ENCODE measurements around the gene ABLIM3. TPM values are rescaled to one million over a fixed set of nuclear protein-coding genes. Genes with fewer than 3 reads are reported as not detected.
A peak's percentile ranks its signal among the peaks of the same experiment; 100 is the strongest.

Gene ABLIM3
- total RNA-seq, 2 donors from 2014 or later = 0.41 to 0.61 TPM

DNA sequence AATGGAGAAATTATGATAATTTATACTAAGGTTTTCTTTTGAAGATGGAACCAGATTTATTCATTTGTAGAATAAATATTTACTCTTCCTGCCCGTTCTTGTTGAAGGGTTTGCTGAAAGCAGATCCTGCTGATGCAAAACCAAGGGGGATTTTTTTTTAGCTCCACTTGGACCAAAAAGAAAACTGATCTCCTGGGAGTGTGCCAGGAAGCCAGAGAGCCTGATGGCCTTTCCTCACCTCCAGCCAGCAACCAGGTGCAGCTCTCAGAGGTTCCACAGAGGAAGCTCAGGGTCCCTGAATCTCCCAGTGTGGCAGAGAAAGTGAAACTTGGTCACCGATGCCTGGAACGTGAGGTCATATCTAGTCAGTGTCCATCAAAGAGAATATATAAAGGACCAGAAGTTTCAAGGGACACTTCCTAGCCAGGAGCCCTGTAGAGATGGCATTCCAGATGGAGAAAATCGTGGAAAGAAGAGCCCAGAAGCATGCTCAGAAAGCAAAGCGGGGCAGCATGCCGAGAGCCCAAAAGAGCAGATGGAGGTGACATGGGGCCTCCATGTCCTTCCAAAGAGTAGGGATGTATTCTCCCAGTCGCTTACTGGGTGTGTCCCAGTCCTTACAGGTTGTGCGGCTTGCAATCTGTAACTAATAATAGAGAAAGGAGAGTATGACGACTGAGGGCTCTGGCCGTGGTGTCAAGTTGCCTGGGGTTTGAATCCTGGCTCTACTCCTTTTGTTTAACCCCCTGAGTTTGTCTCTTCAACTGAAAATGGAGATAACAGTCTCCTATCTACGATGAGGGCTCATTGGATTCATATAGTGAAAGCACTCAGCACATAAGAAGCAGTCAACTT lies 142.6 kb downstream of the ABLIM3 start:
- H3K27ac Mint-ChIP-seq = no peak overlapping the region
- H3K4me1 Mint-ChIP-seq = no peaks in the 10 kb centered on the region
- H3K36me3 Mint-ChIP-seq (ENCODE audit: low read depth) = no peaks in the 10 kb centered on the region
- no peaks in the 10 kb centered on the region for H3K9me3 Mint-ChIP-seq
- H3K4me3 Mint-ChIP-seq = no peak overlapping the region
- ATAC-seq (replicated peaks) = no peak
- peaks cover 13% of the 10 kb centered on the region for H3K27me3 Mint-ChIP-seq

DNA sequence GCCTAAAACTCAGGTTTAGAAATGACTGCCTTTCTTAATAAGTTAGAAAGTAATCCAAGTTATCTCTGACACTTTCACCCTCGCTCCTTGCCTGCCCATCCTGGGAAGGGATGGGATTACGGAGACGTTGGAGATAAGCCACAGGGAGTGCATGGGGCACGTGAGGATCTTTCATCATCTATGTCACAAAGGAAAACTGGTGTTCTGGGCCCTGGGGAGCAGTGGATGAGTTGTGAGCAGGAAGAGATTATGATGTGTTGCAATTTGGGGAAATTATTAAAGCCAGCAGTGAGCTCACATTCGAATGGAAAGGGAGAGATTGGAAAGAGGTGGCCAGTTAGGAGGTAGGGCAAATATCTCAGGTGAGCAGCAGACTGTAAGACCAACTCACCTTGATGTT lies 143.2 kb downstream of the ABLIM3 start:
- Mint-ChIP-seq H3K9me3 (no peaks in the 10 kb centered on the region), H3K27ac (no peak overlapping the region), H3K4me3 (no peak overlapping the region), H3K36me3 (ENCODE audit: low read depth) (no peaks in the 10 kb centered on the region), H3K27me3 (peaks cover 13% of the 10 kb centered on the region), H3K4me1 (no peaks in the 10 kb centered on the region)
- no peak for ATAC-seq (replicated peaks)

- ATAC-seq (replicated peaks) = peak; percentile 94
- no peaks in the 10 kb centered on the region for H3K4me1 Mint-ChIP-seq
- no peaks in the 10 kb centered on the region for H3K36me3 Mint-ChIP-seq (ENCODE audit: low read depth)
- H3K27me3 Mint-ChIP-seq = peaks cover 9% of the 10 kb centered on the region
- no peak overlapping the region for H3K4me3 Mint-ChIP-seq
- no peaks in the 10 kb centered on the region for H3K9me3 Mint-ChIP-seq
- no peak overlapping the region for H3K27ac Mint-ChIP-seq
Measured at GRCh38 chr5:149285153-149285552, 143.9 kb downstream of the ABLIM3 start.

- no peak for ATAC-seq (replicated peaks)
- Mint-ChIP-seq H3K4me3 (no peak overlapping the region), H3K4me1 (no peaks in the 10 kb centered on the region), H3K27me3 (peaks cover 7% of the 10 kb centered on the region), H3K27ac (no peak overlapping the region), H3K36me3 (ENCODE audit: low read depth) (no peaks in the 10 kb centered on the region), H3K9me3 (no peaks in the 10 kb centered on the region)
Measured at GRCh38 chr5:149288436-149288835, 147.1 kb downstream of the ABLIM3 start.

- Mint-ChIP-seq H3K36me3 (ENCODE audit: low read depth) (no peaks in the 10 kb centered on the region), H3K9me3 (no peaks in the 10 kb centered on the region), H3K27me3 (peaks cover 7% of the 10 kb centered on the region), H3K27ac (no peak overlapping the region), H3K4me1 (no peaks in the 10 kb centered on the region), H3K4me3 (no peak overlapping the region)
- ATAC-seq (replicated peaks) = no peak
Measured at GRCh38 chr5:149289301-149289700, 148.0 kb downstream of the ABLIM3 start.

DNA sequence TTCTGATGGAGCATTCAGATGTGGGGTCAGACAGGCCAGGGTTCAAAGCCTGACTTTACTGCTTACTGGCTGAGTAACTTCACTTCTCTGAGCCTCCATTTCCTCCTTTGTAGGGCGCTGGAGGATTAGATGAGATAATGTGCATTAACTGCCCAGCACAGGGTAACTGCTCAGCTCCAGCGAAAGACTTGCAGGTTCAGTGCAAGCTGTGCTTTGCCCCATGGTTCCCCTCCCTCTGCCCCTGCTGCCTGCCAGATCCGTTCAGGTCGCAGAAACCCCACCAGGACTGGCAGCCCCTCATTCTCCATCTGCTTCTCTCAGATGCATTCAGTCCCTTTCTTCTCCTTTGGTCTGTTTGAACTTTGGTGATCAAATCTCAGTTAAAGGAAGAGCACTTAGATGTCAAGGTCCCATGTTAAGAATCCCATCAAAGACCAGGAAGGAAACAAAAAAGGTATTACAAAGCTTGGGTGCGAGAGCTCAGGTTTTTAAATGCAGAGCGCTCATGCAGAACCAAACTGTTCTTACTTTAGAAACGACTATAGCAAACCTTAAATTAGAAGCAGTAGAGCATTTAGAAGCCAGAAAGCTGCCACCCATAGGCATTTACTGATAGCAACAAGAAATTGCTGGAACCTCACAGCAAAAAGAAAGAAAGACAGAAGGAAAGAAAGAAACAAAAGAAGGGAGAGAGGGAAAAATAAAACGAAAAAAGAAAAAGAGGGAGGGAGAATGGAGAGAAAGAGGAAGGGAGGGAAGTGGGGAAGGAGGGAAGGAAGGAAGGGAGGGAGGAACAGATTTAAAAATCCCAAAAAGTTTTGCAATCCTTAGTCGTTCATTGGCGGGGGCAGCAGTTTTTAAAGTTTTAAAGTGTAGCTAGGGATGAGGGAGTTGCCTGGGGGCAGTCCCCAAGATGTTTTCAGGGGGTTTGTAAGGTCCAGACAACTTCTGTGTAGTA lies 153.9 kb downstream of the ABLIM3 start:
- Mint-ChIP-seq H3K27ac (no peak overlapping the region), H3K27me3 (peaks cover 16% of the 10 kb centered on the region), H3K4me3 (no peak overlapping the region), H3K9me3 (no peaks in the 10 kb centered on the region), H3K36me3 (ENCODE audit: low read depth) (no peaks in the 10 kb centered on the region), H3K4me1 (no peaks in the 10 kb centered on the region)
- ATAC-seq (replicated peaks) = no peak

GRCh38 chr5:149297340-149298025 lies 156.2 kb downstream of the ABLIM3 start:
- no peaks in the 10 kb centered on the region for H3K9me3 Mint-ChIP-seq
- ATAC-seq (replicated peaks) = no peak
- H3K4me1 Mint-ChIP-seq = no peaks in the 10 kb centered on the region
- peaks cover 12% of the 10 kb centered on the region for H3K27me3 Mint-ChIP-seq
- H3K4me3 Mint-ChIP-seq = no peak overlapping the region
- H3K36me3 Mint-ChIP-seq (ENCODE audit: low read depth) = no peaks in the 10 kb centered on the region
- H3K27ac Mint-ChIP-seq = no peak overlapping the region

GRCh38 chr5:149298163-149298562 lies 156.9 kb downstream of the ABLIM3 start:
- no peaks in the 10 kb centered on the region for H3K4me1 Mint-ChIP-seq
- H3K36me3 Mint-ChIP-seq (ENCODE audit: low read depth) = no peaks in the 10 kb centered on the region
- H3K9me3 Mint-ChIP-seq = no peaks in the 10 kb centered on the region
- peaks cover 12% of the 10 kb centered on the region for H3K27me3 Mint-ChIP-seq
- H3K27ac Mint-ChIP-seq = no peak overlapping the region
- ATAC-seq (replicated peaks) = no peak
- no peak overlapping the region for H3K4me3 Mint-ChIP-seq

GRCh38 chr5:149298842-149299404 lies 157.6 kb downstream of the ABLIM3 start:
- H3K27ac Mint-ChIP-seq = no peak overlapping the region
- peaks cover 15% of the 10 kb centered on the region for H3K27me3 Mint-ChIP-seq
- no peaks in the 10 kb centered on the region for H3K36me3 Mint-ChIP-seq (ENCODE audit: low read depth)
- no peaks in the 10 kb centered on the region for H3K4me1 Mint-ChIP-seq
- H3K9me3 Mint-ChIP-seq = no peaks in the 10 kb centered on the region
- no peak overlapping the region for H3K4me3 Mint-ChIP-seq
- no peak for ATAC-seq (replicated peaks)

- no peaks in the 10 kb centered on the region for H3K9me3 Mint-ChIP-seq
- H3K27ac Mint-ChIP-seq = no peak overlapping the region
- H3K36me3 Mint-ChIP-seq (ENCODE audit: low read depth) = no peaks in the 10 kb centered on the region
- H3K4me1 Mint-ChIP-seq = no peaks in the 10 kb centered on the region
- H3K27me3 Mint-ChIP-seq = peaks cover 18% of the 10 kb centered on the region
- H3K4me3 Mint-ChIP-seq = no peak overlapping the region
- ATAC-seq (replicated peaks) = no peak
Measured at GRCh38 chr5:149299451-149300054, 158.3 kb downstream of the ABLIM3 start.

GRCh38 chr5:149300441-149300840 lies 159.1 kb downstream of the ABLIM3 start:
- Mint-ChIP-seq H3K4me1 (no peaks in the 10 kb centered on the region), H3K27ac (no peak overlapping the region), H3K27me3 (peaks cover 15% of the 10 kb centered on the region)

DNA sequence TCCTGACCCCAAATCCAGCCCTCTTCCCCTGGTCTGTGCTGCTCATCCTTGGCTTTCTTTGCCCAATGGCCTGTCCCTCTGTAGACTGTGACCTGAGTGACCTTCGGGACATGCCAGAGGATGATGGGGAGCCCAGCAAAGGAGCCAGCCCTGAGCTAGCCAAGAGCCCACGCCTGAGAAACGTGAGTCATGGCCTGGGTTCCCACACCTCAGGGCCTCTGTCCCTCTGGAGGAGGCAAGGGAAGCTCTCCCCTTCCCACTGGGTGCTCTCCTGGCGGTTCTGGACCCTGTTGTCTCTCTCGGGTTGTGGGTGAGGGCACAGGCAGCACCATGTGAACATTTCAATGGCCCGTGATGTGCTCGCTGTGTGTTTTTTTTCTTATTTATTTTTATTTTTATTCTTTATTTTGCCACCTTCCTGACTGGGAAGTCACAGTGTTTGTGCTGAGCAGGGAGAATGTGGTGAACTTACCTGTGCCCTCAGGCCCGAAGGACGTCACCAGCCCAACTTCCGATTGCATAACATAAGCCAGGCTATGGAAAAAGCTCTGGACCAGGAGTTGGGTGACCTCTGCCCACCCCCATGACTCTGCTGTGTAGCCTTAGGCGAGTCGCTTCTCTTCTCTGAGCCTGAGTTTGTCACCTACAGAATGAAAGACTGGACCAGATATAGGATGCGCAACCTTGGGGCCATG lies 159.9 kb downstream of the ABLIM3 start:
- H3K27me3 Mint-ChIP-seq = peaks cover 14% of the 10 kb centered on the region
- no peaks in the 10 kb centered on the region for H3K4me1 Mint-ChIP-seq
- no peak overlapping the region for H3K4me3 Mint-ChIP-seq
- no peaks in the 10 kb centered on the region for H3K36me3 Mint-ChIP-seq (ENCODE audit: low read depth)
- no peaks in the 10 kb centered on the region for H3K9me3 Mint-ChIP-seq
- H3K27ac Mint-ChIP-seq = no peak overlapping the region
- ATAC-seq (replicated peaks) = no peak

More at GRCh38 chr5:149300441-149300840, 159.1 kb downstream of the ABLIM3 start:
- Mint-ChIP-seq H3K9me3 (no peaks in the 10 kb centered on the region), H3K4me3 (no peak overlapping the region), H3K36me3 (ENCODE audit: low read depth) (no peaks in the 10 kb centered on the region)
- no peak for ATAC-seq (replicated peaks)

DNA sequence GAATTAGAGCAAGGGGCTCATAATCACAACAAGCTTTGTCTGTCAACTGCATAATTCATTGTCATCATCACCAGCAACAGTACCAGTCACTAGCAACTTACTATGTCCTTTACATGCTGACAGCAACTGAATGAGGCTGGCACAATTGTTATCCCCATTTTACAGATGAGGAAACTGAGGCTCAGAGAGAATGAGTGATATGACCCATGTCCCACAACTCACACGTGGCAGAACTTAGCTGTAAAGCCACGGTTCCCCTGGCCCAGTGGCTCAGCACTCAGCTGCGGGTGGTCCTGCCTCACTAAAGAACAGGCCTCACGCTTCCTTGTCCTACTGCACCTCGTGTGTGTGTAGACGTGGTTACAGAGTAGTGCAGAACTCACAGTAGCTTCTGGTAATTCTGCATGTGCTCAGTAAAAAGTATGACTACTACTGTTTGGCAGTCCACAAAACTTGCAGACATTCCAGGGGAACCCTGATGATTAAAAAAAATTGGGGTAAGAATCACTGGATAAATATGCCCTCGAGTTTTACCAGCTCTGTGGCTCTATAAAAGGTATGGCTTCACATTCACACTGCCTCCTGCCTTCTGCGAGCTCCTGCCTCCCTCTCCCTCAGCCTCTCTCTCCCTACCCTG lies 160.6 kb downstream of the ABLIM3 start:
- Mint-ChIP-seq H3K4me1 (no peaks in the 10 kb centered on the region), H3K9me3 (no peaks in the 10 kb centered on the region), H3K4me3 (no peak overlapping the region), H3K36me3 (ENCODE audit: low read depth) (no peaks in the 10 kb centered on the region), H3K27me3 (peaks cover 11% of the 10 kb centered on the region), H3K27ac (no peak overlapping the region)
- no peak for ATAC-seq (replicated peaks)
